Measurements from ENCODE around the gene RNF220.

Gene RNF220

GRCh38 chr1:44701141-44701573 is 296.1 kb downstream of the RNF220 start:
- no peak for DNase-seq (ENCODE audit: low read depth, low spot score)
